ENCODE measurements around the gene MEMO1.

GRCh38 chr2:31889044-31889443, 121.8 kb downstream of the MEMO1 start:
- no peak for TF ChIP-seq CTCF (conservative IDR thresholded peaks at IDR 0.05)
- no peak for TF ChIP-seq ZFX (IDR thresholded peaks at IDR 0.05)
